HepG2 (cell line): Measurements from ENCODE around the gene NME7. TPM values are rescaled to one million over a fixed set of nuclear protein-coding genes. Genes with fewer than 3 reads are reported as not detected.
A peak's percentile ranks its signal among the peaks of the same experiment; 100 is the strongest.

Experiments
- BCLAF1 ChIP-seq: fragments of 450-650 bp; IDR thresholded peaks from 2 replicates; pipeline ENCODE4 v1.6.1; 2017; ENCODE audit warnings: mild to moderate bottlenecking
- GMEB1 ChIP-seq: sonication (generic); formaldehyde crosslinking; IDR thresholded peaks from 2 replicates; pipeline ENCODE4 v1.5.1; 2020; ENCODE audit warnings: missing genetic modification reagents, mild to moderate bottlenecking, borderline replicate concordance
- REST ChIP-seq, 2 experiments: IDR thresholded peaks; 2 replicates each; pipeline ENCODE4 v1.6.1; 2011 to 2012; ENCODE audit warnings: low read length in 2 of 2, borderline replicate concordance in 1 of 2, low read depth in 1 of 2, mild to moderate bottlenecking in 1 of 2, moderate library complexity in 1 of 2
- SIX4 ChIP-seq: sonication (generic); formaldehyde crosslinking; IDR thresholded peaks from 2 replicates; pipeline ENCODE4 v1.4.0; 2020; ENCODE audit warnings: missing genetic modification reagents
- SNAPC2 ChIP-seq: sonication (generic); formaldehyde crosslinking; IDR thresholded peaks from 2 replicates; pipeline ENCODE4 v1.8.1; 2022; ENCODE audit warnings: mild to moderate bottlenecking, missing genetic modification reagents
- SRSF9 ChIP-seq: fragments of 200-400 bp; formaldehyde crosslinking; IDR thresholded peaks from 2 replicates; pipeline ENCODE4 v1.6.1; 2018; ENCODE audit warnings: borderline replicate concordance, mild to moderate bottlenecking, low read depth, low read length; ENCODE audit not compliant: insufficient read depth, poor library complexity, severe bottlenecking
- SUZ12 ChIP-seq: fragments of 150-350 bp; IDR thresholded peaks from 2 replicates; pipeline ENCODE4 v1.6.1; 2014; ENCODE audit warnings: low read depth, low read length
- ZNF33A ChIP-seq: sonication (generic); formaldehyde crosslinking; IDR thresholded peaks from 2 replicates; pipeline ENCODE4 v1.5.1; 2020; ENCODE audit warnings: missing genetic modification reagents, mild to moderate bottlenecking, moderate library complexity, borderline replicate concordance
- ZNF629 ChIP-seq: sonication (generic); formaldehyde crosslinking; conservative IDR thresholded peaks from 2 replicates; pipeline ENCODE4 v1.5.0; 2020; ENCODE audit warnings: missing genetic modification reagents
- polyA plus RNA-seq, 8 experiments: library from polyadenylated mRNA; depleted of rRNA in 3 of 8; stranded (reverse) in 7 of 8; unstranded in 1 of 8; fragments of >200 nt; fragmentation: Illumina TruSeq in 4 of 8; extraction: Trizol in 4 of 8; gene quantifications; 2 replicates each; pipeline versions ENCODE4 v1.2.1 to v1.2.3, GENCODE V29; 2011 to 2016; ENCODE audit warnings: low read depth in 4 of 8, missing spikeins in 1 of 8, mixed read lengths in 1 of 8; ENCODE audit not compliant: insufficient read depth in 1 of 8
- total RNA-seq, 5 experiments: library from RNA; depleted of rRNA; stranded (reverse); fragments of >200 nt; fragmentation: Illumina TruSeq; extraction: Trizol; gene quantifications; 2 replicates each; pipeline ENCODE4 v1.2.3, GENCODE V29; 2016; ENCODE audit warnings: low read depth in 1 of 5
- TF ChIP-seq, protein P1 (sequence below): sonication (generic); formaldehyde crosslinking; IDR thresholded peaks from 2 replicates; pipeline ENCODE4 v1.4.0; 2020; ENCODE audit warnings: missing genetic modification reagents

NME7 gene
- total and polyA plus RNA-seq, 2 of the 13 experiments (the other 11 are each of a cell fraction or from before 2014, with no cell fraction given): 9.4 to 22.5 TPM

GRCh38 chr1:169109561-169110134, 257.9 kb downstream of the NME7 start (continued):
- TF ChIP-seq, protein P1, sequence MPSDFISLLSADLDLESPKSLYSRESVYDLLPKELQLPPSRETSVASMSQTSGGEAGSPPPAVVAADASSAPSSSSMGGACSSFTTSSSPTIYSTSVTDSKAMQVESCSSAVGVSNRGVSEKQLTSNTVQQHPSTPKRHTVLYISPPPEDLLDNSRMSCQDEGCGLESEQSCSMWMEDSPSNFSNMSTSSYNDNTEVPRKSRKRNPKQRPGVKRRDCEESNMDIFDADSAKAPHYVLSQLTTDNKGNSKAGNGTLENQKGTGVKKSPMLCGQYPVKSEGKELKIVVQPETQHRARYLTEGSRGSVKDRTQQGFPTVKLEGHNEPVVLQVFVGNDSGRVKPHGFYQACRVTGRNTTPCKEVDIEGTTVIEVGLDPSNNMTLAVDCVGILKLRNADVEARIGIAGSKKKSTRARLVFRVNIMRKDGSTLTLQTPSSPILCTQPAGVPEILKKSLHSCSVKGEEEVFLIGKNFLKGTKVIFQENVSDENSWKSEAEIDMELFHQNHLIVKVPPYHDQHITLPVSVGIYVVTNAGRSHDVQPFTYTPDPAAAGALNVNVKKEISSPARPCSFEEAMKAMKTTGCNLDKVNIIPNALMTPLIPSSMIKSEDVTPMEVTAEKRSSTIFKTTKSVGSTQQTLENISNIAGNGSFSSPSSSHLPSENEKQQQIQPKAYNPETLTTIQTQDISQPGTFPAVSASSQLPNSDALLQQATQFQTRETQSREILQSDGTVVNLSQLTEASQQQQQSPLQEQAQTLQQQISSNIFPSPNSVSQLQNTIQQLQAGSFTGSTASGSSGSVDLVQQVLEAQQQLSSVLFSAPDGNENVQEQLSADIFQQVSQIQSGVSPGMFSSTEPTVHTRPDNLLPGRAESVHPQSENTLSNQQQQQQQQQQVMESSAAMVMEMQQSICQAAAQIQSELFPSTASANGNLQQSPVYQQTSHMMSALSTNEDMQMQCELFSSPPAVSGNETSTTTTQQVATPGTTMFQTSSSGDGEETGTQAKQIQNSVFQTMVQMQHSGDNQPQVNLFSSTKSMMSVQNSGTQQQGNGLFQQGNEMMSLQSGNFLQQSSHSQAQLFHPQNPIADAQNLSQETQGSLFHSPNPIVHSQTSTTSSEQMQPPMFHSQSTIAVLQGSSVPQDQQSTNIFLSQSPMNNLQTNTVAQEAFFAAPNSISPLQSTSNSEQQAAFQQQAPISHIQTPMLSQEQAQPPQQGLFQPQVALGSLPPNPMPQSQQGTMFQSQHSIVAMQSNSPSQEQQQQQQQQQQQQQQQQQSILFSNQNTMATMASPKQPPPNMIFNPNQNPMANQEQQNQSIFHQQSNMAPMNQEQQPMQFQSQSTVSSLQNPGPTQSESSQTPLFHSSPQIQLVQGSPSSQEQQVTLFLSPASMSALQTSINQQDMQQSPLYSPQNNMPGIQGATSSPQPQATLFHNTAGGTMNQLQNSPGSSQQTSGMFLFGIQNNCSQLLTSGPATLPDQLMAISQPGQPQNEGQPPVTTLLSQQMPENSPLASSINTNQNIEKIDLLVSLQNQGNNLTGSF: no peak
- TF ChIP-seq GMEB1 (CRISPR knock-in tag) (peak; percentile 36; the same call in 1 of the 2 replicates), REST (IDR thresholded peaks at IDR 0.05; ENCODE audit: borderline replicate concordance in 1 of 2, low read depth in 1 of 2, low read length in 2 of 2) (no peak), SIX4 (no peak), SRSF9 (no peak), ZNF629 (CRISPR knock-in tag) (no peak), SUZ12 (no peak), BCLAF1 (no peak), ZNF33A (no peak), SNAPC2 (CRISPR knock-in tag) (no peak)
